Measurements from ENCODE around the gene CD9.
"Not testable (repeated sequence)": the region's sequence is repeated elsewhere in the genome, so short reads cannot be mapped to it uniquely, and the experiment has no call there.

CD9 gene

DNA sequence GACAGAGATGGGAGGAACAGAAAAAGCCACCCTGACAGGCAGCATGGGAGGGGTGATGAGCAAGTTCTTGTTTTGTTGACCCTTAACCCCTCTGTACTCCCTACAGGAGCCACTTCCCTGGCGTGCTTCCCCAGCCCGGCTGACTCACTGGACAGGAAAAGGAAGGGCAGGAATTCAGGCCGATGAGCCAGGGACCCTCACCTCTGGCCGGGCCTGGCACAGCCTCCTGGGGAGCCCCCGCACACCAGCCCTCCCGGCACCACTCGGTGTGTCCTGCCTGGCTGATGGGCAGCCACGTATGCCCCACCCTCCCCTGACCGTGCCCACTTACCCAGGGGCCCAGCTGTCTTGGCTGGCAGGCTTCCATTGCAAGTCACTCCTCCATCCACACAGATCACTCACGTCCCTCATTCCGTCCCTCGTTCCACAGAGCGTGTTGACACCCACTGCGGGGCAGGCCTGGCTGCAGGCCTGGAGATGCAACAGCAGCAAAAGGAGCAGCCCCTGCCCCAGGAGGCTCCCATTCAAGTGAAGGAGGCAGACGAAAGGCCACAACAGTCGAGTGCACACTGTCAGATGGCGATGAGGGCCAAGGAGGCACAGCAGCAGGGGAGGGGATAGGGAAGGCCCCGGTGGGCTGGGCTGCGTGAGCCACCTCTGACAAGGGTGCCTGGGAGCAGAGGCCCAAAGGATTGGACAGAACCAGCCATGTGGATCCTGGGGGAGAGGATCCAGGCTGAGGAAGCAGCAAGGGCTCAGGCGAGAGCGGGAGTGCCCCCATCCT lies 19.7 kb upstream of the CD9 start:
- no peak for DNase-seq

DNA sequence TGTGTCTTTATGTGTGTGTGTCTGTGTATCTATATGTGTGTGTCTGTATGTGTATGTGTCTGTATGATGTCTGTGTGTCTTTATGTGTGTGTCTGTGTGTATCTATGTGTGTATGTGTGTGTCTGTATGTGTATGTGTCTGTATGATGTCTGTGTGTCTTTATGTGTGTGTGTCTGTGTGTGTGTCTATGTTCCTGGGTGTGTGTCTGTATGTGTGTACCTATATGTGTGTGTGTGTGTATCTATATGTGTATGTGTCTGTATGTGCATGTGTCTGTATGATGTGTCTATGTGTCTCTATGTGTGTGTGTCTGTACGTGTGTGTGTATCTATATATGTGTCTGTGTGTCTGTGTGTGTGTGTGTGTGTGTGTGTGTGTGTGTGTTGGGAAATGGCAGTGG lies 19.0 kb upstream of the CD9 start:
- no peak for DNase-seq

DNA sequence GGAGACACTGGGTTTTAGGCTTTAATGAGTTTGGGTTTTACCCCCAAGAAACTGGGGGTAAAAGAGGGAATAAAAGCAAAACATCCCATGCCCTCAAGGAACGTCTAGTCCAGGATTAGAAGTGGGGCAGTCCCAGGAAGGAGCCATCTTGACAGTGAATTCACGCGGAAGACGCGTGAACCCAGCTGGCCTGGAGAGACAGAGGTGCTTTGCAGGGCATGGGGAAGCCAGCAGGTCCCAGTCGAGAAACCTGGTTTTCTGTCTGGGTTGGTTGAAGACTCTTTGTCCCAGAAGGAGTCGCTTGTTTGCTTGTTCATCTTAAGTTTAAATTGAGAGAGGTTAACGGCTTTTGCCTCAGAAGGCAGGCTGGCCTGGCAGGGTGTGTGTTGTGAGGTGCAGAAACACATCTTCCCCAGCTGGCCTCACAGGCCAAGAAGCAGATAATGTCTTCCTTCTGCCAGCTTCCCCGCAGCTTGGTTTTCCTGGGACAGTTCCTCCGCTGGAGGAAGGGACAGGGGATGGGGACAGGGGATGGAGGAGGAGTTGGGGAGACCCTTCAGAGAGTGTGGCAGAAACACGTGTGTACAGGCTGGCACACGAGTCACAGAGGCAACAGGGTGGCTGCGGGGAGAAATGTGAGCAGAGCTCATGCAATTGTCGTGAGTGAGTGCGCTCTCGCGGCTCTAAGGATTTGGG lies 18.5 kb upstream of the CD9 start:
- no peak for DNase-seq

DNA sequence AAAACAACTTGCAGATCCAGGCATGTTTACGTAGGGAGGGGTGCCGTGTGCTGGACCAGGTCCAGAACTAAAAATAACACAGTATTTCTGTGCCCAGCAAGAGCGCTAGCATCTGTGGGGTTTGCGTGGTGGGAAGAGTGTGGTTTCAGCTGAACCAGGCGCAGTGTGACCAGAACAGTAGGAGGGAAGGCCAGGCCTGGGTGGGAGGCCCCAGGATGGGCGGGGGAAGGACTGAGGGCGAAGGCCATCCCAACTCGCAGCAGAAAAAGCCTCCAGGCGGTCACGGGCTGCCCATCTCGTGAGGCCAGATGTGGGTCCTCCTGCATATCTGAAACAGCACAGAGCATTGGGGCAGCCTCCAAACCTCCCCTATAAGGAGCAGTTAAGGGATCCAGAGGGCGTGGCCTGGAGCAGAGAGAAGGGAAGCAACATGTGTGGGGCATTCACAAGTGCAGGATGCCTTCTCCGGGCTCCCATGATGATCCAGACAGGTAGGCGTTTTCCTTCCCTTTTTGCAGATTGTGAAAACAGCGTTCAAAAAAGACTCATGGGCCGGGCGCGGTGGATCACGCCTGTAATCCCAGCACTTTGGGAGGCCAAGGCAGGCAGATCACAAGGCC lies 17.8 kb upstream of the CD9 start:
- no peak for DNase-seq

DNA sequence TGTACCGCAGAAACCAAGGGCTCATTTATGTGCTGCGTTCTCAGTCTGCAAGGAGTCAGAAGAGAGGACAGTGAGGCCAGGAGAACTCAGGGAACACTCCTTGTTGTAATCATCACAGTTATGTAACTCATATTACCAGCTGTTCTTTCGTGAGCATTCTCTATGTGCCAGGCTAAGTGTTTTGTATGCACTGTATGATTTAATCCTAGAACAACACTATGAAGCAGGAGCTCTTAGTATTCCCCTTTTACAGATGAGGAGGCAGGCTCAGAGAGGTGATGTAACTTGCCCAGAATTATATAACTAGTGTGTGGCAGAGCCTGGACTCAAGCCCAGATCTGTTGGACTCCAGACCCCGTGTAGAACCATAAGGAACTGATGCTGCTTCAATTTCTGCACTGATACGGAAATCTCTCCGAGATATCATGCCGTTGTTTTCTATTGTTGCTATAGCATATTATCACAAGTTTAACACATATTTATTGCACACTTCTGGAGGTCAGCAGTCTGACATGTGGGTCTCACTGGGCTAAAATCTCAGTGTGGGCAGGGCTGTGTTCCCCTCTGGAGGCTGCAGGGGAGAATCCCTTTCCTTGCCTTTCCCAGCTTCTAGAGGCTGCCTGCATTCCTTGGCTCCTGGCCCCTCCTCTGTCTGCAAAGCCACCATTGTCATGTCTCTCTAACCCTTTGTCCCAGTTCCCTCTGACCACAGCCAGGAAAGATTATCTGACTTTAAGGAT lies 16.3 kb upstream of the CD9 start:
- no peak for DNase-seq

DNA sequence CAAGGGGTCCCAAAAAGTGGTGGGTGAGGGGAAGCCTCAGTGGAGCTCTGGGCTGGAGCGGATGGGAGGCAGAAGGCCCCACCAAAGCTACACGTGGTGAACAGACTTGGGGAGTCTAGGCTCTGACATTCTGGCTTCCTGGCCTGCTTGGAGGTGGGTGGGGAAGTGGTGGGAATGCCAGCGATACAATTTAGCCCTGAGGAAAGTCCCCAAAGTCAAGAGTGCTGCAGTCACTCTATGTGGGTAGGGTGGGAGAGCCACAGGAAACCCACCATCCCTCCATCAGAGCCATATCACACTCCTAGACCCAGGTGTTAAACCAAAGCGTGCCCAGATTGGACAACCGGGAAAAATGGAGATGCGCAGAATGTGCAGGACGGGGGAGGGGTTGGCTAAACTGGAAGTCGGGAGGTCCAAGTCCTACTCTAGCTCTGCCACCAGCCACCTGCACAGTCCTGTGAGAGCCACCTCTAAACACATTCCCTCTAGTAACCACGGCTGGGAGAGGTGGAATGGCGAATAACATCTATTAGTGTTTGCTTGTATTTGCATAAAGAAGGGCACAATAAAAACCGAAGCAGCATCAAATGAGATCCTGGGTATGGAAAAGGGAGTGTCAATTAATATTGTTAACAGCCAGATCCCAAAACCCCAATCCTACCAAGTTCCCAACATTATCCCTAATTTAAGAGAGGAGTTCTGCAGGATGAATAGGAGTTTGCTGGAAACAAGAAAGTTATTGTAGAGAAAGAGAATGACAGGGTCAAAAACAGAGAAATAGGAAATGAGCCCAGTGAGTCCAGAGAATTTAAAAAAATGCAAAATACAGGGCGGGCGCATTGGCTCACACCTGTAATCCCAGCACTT lies 14.0 kb upstream of the CD9 start:
- no peak for DNase-seq

DNA sequence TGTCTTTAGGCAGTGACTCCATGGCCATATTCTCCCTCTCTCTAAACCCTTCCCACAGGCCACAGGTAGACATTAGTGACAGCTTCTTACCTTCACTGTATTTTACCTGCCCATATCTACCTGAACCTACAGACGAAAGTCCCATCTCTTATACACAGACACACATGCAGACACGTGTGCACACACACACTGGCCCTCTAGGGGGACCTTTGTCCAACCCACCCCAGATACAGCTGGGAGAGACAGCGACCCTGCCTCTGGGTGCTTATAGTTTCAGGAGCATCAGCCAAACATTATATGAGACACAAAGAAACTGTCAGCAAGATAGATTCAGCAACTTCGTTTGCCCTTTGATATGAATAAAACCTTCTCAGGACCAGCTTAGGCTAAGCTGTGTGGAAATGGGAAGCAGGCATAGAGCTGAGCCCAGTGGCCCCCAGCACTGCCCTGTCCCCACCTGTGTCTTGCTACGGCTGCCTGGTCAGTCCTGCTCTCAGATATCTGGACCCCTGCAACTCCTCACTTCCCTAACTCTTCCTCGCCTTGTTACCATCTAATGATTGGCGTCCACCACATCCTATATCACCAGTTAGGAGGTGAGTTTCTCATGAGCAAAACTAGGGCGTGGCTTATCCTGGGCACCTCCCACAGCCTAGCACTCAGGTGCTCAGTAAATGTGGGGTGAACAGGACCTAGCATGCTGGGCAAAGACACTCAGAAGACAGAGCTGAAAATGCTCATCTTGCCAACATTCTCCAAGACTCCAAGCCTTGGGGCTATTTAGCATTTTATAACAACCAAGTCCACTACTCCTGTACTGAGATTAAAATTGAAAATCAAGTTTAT lies 12.0 kb upstream of the CD9 start:
- DNase-seq, result no peak

GRCh38 chr12:6189028-6189427 lies 11.2 kb upstream of the CD9 start:
- no peak for DNase-seq

GRCh38 chr12:6189952-6190598 lies 10.1 kb upstream of the CD9 start:
- not testable (repeated sequence) for DNase-seq

DNA sequence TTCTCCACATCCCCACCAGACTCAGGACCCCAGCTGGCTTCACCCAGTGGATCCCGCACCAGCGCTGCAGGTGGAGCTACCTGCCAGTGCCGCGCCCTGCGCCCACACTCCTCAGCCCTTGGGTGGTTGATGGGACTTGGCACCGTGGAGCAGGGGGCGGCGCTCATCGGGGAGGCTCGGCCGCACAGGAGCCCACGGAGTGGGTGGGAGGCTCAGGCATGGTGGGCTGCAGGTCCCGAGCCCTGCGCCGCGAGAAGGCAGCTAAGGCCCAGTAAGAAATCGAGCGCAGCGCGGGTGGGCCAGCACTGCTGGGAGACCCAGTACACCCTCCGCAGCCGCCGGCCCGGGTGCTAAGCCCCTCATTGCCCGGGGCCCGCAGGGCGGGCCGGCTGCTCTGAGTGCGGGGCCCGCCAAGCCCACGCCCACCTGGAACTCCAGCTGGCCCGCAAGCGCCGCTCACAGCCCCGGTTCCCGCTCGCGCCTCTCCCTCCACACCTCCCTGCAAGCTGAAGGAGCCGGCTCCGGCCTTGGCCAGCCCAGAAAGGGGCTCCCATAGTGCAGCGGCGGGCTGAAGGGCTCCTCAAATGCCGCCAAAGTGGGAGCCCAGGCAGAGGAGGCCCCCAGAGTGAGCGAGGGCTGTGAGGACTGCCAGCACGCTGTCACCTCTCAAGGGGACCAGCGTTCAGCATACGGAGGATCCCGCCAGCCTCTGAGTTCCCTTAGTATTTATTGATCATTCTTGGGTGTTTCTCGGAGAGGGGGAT lies 9.3 kb upstream of the CD9 start:
- DNase-seq, result not testable (repeated sequence)

GRCh38 chr12:6192604-6193380 lies 7.4 kb upstream of the CD9 start:
- no peak for DNase-seq

DNA sequence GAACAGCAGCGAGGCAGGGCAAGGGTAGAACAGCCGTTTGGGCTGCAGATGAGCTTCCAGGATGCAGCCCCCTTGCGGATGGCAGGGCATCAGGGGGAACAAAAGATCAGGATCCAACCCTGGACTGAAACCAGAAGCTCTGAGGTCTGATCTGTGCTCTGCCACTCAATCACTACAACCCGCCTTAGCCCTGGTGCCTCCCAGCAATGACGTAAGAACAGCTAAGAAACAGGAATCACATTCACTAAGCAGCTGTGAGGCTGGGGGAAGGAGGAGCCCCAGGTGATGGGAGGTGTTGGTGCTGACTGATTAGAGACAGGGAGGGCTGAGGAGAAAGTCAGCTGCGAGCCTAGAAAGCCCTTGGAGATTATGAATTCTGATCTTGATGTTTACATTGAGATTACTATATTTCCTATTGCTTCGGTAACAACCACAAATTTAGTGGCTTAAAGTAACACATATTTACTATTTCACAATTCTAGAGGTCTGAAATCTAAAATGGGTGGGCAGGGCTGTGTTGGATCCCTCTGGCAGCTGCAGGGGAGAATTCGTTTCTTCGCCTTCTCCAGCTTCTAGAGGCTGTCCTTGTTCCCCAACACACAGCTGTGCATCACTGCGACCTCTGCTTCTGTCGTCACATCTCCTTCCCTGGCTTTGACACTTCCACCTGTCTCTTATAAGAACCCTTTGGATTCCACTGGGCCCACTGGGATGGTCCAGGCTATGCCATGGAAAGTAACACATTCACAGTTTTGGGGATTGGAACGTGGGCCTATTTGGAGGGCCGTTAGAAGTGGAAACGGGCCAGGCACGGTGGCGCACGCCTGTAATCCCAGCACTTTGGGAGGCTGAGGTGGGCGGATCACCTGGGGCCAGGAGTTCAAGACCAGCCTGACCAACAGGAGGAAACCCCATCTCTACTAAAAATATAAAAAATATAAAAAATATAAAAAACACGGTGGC lies 6.1 kb upstream of the CD9 start:
- DNase-seq, result no peak

GRCh38 chr12:6195665-6196535 lies 4.3 kb upstream of the CD9 start:
- peak; percentile 60 for DNase-seq

GRCh38 chr12:6198051-6198450 lies 2.1 kb upstream of the CD9 start:
- no peak for DNase-seq

DNA sequence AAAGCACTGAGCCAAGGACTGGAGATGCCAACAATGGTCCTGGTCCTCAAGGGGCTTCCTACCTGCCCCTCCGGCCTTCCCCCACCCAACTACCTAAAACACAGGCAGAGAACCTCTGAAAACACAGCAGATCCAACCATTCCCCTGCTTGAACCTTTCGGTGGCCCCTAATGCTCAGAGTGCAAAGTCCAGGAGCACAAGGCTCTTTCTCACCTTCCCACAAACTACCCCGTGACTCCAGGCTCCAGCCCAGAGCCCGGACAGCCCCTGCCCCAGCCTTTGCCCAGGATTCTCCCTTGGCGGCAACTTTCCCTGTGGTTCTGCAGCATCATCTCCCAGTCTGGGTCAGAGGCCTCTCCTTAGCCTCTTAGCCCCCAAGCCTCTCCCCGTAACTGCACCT lies 1.6 kb upstream of the CD9 start:
- DNase-seq, result no peak

DNA sequence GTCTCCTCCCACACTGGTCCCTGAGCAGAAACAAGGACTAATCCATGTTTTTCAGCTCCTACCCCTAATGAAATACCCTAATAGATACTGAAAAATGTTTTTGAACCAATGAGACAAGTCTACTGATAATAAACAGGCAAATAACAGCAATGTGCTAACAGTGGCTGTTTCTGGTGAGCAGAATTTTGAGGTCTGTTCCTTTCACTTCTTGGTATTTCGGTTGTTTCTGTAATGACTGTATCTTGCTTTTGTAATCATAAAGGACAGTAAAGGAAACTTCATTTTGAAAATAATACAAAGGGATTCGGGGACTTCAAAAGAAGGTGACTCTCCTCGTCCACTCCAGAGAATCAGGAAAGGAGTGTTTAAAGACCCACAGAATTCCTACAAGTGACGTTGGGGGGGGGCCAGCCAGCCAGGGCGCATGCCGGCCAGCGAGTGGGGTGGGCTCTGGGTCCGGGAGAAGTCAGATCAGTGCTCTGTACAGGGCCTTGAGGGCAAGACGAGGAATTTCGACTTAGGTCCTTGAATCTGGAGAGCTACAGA lies 1.1 kb upstream of the CD9 start:
- DNase-seq, result no peak
